Ureter (tissue), 1 donor: ENCODE data around the gene VPS16. TPM values are rescaled to one million over a fixed set of nuclear protein-coding genes. Genes with fewer than 3 reads are reported as not detected.
"Not testable (repeated sequence)": the region's sequence is repeated elsewhere in the genome, so short reads cannot be mapped to it uniquely, and the experiment has no call there.

Experiments
- DNase-seq: peaks from one replicate; pipeline ENCODE4 v3.0.0-alpha.2; 2020; ENCODE audit warnings: low spot score
- total RNA-seq: library from RNA; stranded (reverse); gene quantifications from one replicate; pipeline ENCODE4 v1.2.4, GENCODE V29; 2023
- donor health status: DM: yes; HTN: yes; CAD: no.

VPS16 gene
- total RNA-seq, 1 donor from 2014 or later = 38.0 TPM

GRCh38 chr20:2807019-2807418, 33.5 kb upstream of the VPS16 start:
- DNase-seq = no peak

GRCh38 chr20:2807929-2808328, 32.6 kb upstream of the VPS16 start:
- not testable (repeated sequence) for DNase-seq

GRCh38 chr20:2809690-2810089, 30.9 kb upstream of the VPS16 start:
- DNase-seq = no peak

- no peak for DNase-seq
These were observed 28.4 kb upstream of the VPS16 start for GRCh38 chr20:2812189-2812588.

GRCh38 chr20:2814076-2814475, 26.5 kb upstream of the VPS16 start:
- no peak for DNase-seq

GRCh38 chr20:2814587-2815051, 25.9 kb upstream of the VPS16 start, which contains the start of gene C20orf141:
Gene C20orf141 (plus strand): TSS chr20:2814987. CDS start chr20:2815185, 198 bp downstream.
- peak; percentile 46 for DNase-seq

GRCh38 chr20:2815242-2815900, 25.2 kb upstream of the VPS16 start:
- DNase-seq = peak; percentile 34

GRCh38 chr20:2816030-2816582, 24.4 kb upstream of the VPS16 start, which contains the start of gene TMEM239:
Gene TMEM239 (plus strand): TSS chr20:2816364. CDS start chr20:2816555, 191 bp downstream.
- DNase-seq = peak; percentile 33

GRCh38 chr20:2816583-2817340, 23.8 kb upstream of the VPS16 start:
- DNase-seq = peak; percentile 6

GRCh38 chr20:2817341-2817726, 23.2 kb upstream of the VPS16 start:
- no peak for DNase-seq

GRCh38 chr20:2817891-2818595, 22.5 kb upstream of the VPS16 start:
- DNase-seq = peak; percentile 42

GRCh38 chr20:2820084-2820895, 20.3 kb upstream of the VPS16 start:
- DNase-seq = peak; percentile 38

- no peak for DNase-seq
These were observed 19.4 kb upstream of the VPS16 start for GRCh38 chr20:2820896-2821869.

- no peak for DNase-seq
These were observed 18.5 kb upstream of the VPS16 start for GRCh38 chr20:2822073-2822472.

GRCh38 chr20:2825761-2826160, 14.8 kb upstream of the VPS16 start:
- no peak for DNase-seq

GRCh38 chr20:2826655-2827054, 13.9 kb upstream of the VPS16 start:
- no peak for DNase-seq

- no peak for DNase-seq
These were observed 11.2 kb upstream of the VPS16 start for GRCh38 chr20:2829376-2829775.

GRCh38 chr20:2831206-2831605, 9.3 kb upstream of the VPS16 start:
- not testable (repeated sequence) for DNase-seq

GRCh38 chr20:2833761-2834160, 6.8 kb upstream of the VPS16 start:
- DNase-seq = no peak
